Stimulated activated CD8-positive, alpha-beta memory T cell treated with anti-CD3 and anti-CD28 coated beads, Interleukin-2, amount 100 ng/mL, for 48 hours (primary cell): Measurements from ENCODE around the gene PIM2.

Experiments used
- DNase-seq, 2 donors: peaks; one replicate each; pipeline ENCODE4 v3.0.0-alpha.2; 2020; ENCODE audit warnings: low read depth in 2 of 2

PIM2 gene

DNA sequence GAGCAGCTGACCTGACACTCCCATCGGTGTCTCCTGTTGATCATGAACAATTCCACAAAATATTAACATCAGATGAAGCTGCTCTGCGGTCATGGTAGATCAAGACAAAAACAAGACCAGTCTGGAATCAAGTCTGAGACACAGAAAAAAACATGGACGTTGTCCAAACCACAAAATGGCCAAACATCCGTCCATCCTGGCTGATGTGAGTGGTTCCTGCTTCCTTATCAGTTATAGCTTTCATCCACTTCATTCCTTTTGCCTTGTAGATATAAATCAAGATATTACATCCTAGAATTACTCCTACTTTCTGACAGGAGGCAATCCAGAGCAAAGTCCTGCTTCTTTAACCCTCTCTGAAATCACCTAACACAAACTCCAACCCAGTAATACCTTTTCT lies 54.6 kb downstream of the PIM2 start:
- DNase-seq = no peak
